MCF 10A (cell line): ENCODE data around the gene TMEM135. TPM values are rescaled to one million over a fixed set of nuclear protein-coding genes. Genes with fewer than 3 reads are reported as not detected.

Experiments used
- BruUV-seq: library from RNA; stranded (reverse); fragments of 400-500 nt; replicated peaks from 2 replicates; lab custom pipeline; 2021; lab: Mats Ljungman, UMichigan
- CTCF ChIA-PET: fragments of 300-600 bp; sonication (Branson Sonifier 250); formaldehyde crosslinking; extraction: SDS; loops from one replicate; lab custom pipeline; 2021; ENCODE audit warnings: antibody characterized with exemption, inconsistent platforms; lab: Yijun Ruan, JAX
- POLR2A ChIA-PET: fragments of 300-600, 350-650 bp; sonication (Branson Sonifier 250); formaldehyde crosslinking; extraction: SDS; loops from one replicate; lab custom pipeline; 2020; ENCODE audit warnings: antibody characterized with exemption, inconsistent platforms; lab: Yijun Ruan, JAX
- DNase-seq: peaks from one replicate; pipeline ENCODE4 v3.0.0-alpha.2; 2018; ENCODE audit not compliant: unreplicated experiment
- H3K27ac Mint-ChIP-seq: one replicate; pipeline ENCODE4 v1.8.0; 2022; ENCODE audit warnings: mild to moderate bottlenecking, low read depth, mixed read lengths; ENCODE audit not compliant: unreplicated experiment
- H3K27me3 Mint-ChIP-seq: one replicate; pipeline ENCODE4 v1.8.0; 2022; ENCODE audit warnings: mixed read lengths; ENCODE audit not compliant: insufficient read depth, unreplicated experiment
- H3K36me3 Mint-ChIP-seq: one replicate; pipeline ENCODE4 v1.8.0; 2022; ENCODE audit warnings: mild to moderate bottlenecking, moderate library complexity, mixed read lengths; ENCODE audit not compliant: insufficient read depth, unreplicated experiment
- H3K4me1 Mint-ChIP-seq: one replicate; pipeline ENCODE4 v1.8.0; 2022; ENCODE audit warnings: mixed read lengths; ENCODE audit not compliant: insufficient read depth, unreplicated experiment
- H3K4me3 Mint-ChIP-seq: one replicate; pipeline ENCODE4 v1.8.0; 2022; ENCODE audit warnings: mild to moderate bottlenecking, moderate library complexity, mixed read lengths; ENCODE audit not compliant: unreplicated experiment
- H3K9me3 Mint-ChIP-seq: one replicate; pipeline ENCODE4 v1.8.0; 2022; ENCODE audit warnings: mixed read lengths; ENCODE audit not compliant: unreplicated experiment
- CTCF ChIP-seq: fragments of 200-600 bp; IDR thresholded peaks from one replicate; pipeline ENCODE4 v1.8.0; 2022; ENCODE audit warnings: antibody characterized with exemption, mild to moderate bottlenecking; ENCODE audit not compliant: unreplicated experiment
- intact Hi-C: fragments of 100-400 bp; cut with micrococcal nuclease; formaldehyde crosslinking; loops from 2 replicates; pipeline ENCODE4 v1.14.1; 2022
- total RNA-seq: library from RNA; stranded (reverse); gene quantifications from 2 replicates; pipeline ENCODE4 v1.2.3, GENCODE V29; 2022

TMEM135 gene
- total RNA-seq, 1 experiment from 2014 or later = 10.7 TPM

- Mint-ChIP-seq H3K27ac (no peak overlapping the region), H3K36me3 (peaks cover 9% of the 10 kb centered on the region), H3K4me1 (no peaks in the 10 kb centered on the region), H3K4me3 (no peak overlapping the region), H3K9me3 (no peaks in the 10 kb centered on the region), H3K27me3 (no peaks in the 10 kb centered on the region)
- CTCF ChIA-PET = interaction anchor here (0.6 to 1.0 kb wide), 2 partner anchors 106 to 170 kb away, joined by 4 read pairs; no protein-coding TSS in a partner anchor
- DNase-seq = no peak
- TF ChIP-seq CTCF = no peak
- POLR2A ChIA-PET = no interaction called here
- intact Hi-C loops = no loop called here
- BruUV-seq = no TSS peak
These were observed 277.5 kb downstream of the TMEM135 start for GRCh38 chr11:87315229-87315628.

GRCh38 chr11:87316491-87316890 lies 278.8 kb downstream of the TMEM135 start:
- no peak for DNase-seq
- intact Hi-C loops = no loop called here
- POLR2A ChIA-PET = interaction anchor here (0.6 kb wide), 1 partner anchor 218 kb away, joined by 3 read pairs; no protein-coding TSS in a partner anchor
- CTCF ChIA-PET = interaction anchor here (0.6 to 1.0 kb wide), 4 partner anchors 377 to 1119 kb away, joined by 3 to 4 read pairs (median 3); no protein-coding TSS in a partner anchor
- Mint-ChIP-seq H3K36me3 (peaks cover 7% of the 10 kb centered on the region), H3K27ac (no peak overlapping the region), H3K27me3 (no peaks in the 10 kb centered on the region), H3K9me3 (no peaks in the 10 kb centered on the region), H3K4me1 (no peaks in the 10 kb centered on the region), H3K4me3 (no peak overlapping the region)
- BruUV-seq = no TSS peak
- TF ChIP-seq CTCF = no peak

- Mint-ChIP-seq H3K9me3 (no peaks in the 10 kb centered on the region), H3K4me3 (no peak overlapping the region), H3K4me1 (no peaks in the 10 kb centered on the region), H3K27me3 (no peaks in the 10 kb centered on the region), H3K27ac (no peak overlapping the region), H3K36me3 (peaks cover 16% of the 10 kb centered on the region)
- POLR2A ChIA-PET = no interaction called here
- intact Hi-C loops = no loop called here
- no peak for TF ChIP-seq CTCF
- CTCF ChIA-PET = no interaction called here
- no peak for DNase-seq
- BruUV-seq = no TSS peak
These were observed 279.7 kb downstream of the TMEM135 start for GRCh38 chr11:87317441-87317840.

- CTCF ChIA-PET = interaction anchor here (0.6 to 0.8 kb wide), 2 partner anchors 31 to 84 kb away, joined by 3 to 7 read pairs; no protein-coding TSS in a partner anchor
- H3K27me3 Mint-ChIP-seq = no peaks in the 10 kb centered on the region
- no peaks in the 10 kb centered on the region for H3K4me1 Mint-ChIP-seq
- H3K9me3 Mint-ChIP-seq = no peaks in the 10 kb centered on the region
- no peak overlapping the region for H3K4me3 Mint-ChIP-seq
- TF ChIP-seq CTCF = no peak
- H3K27ac Mint-ChIP-seq = no peak overlapping the region
- BruUV-seq = no TSS peak
- no peak for DNase-seq
- POLR2A ChIA-PET = no interaction called here
- intact Hi-C loops = no loop called here
- peaks cover 16% of the 10 kb centered on the region for H3K36me3 Mint-ChIP-seq
These were observed 282.4 kb downstream of the TMEM135 start for GRCh38 chr11:87320123-87320522.
